Measurements from ENCODE around the gene RAB36. TPM values are rescaled to one million over a fixed set of nuclear protein-coding genes. Genes with fewer than 3 reads are reported as not detected.
A peak's percentile ranks its signal among the peaks of the same experiment; 100 is the strongest.

The RAB36 gene
- total RNA-seq, 1 experiment from 2014 or later, result 1.8 TPM

- no peak for ATAC-seq
- H3K4me1 Mint-ChIP-seq, result peaks cover 23% of the 10 kb centered on the region
- H3K36me3 Mint-ChIP-seq, result no peaks in the 10 kb centered on the region
- TF ChIP-seq ZNF532 (CRISPR knock-in tag; IDR thresholded peaks at IDR 0.05; ENCODE audit: borderline replicate concordance) (no peak), STAT6 (CRISPR knock-in tag; conservative IDR thresholded peaks at IDR 0.05; ENCODE audit: low read depth) (no peak), ESRRA (CRISPR knock-in tag; IDR thresholded peaks at IDR 0.05; ENCODE audit: borderline replicate concordance) (no peak), CREB1 (CRISPR knock-in tag; IDR thresholded peaks at IDR 0.05) (no peak), RORB (CRISPR knock-in tag; IDR thresholded peaks at IDR 0.05) (no peak), GTF2I (CRISPR knock-in tag; conservative IDR thresholded peaks at IDR 0.05) (no peak), HMGA2 (CRISPR knock-in tag; IDR thresholded peaks at IDR 0.05) (no peak), ATF3 (CRISPR knock-in tag; conservative IDR thresholded peaks at IDR 0.05) (no peak), NFATC4 (CRISPR knock-in tag; IDR thresholded peaks at IDR 0.05) (no peak), SMAD3 (CRISPR knock-in tag; IDR thresholded peaks at IDR 0.05; ENCODE audit: borderline replicate concordance) (no peak), ETV6 (CRISPR knock-in tag; IDR thresholded peaks at IDR 0.05) (no peak), E2F1 (CRISPR knock-in tag; IDR thresholded peaks at IDR 0.05) (no peak), MYBL2 (CRISPR knock-in tag; IDR thresholded peaks at IDR 0.05) (no peak), CREM (CRISPR knock-in tag; IDR thresholded peaks at IDR 0.05) (no peak), GRHL2 (CRISPR knock-in tag; IDR thresholded peaks at IDR 0.05; ENCODE audit: insufficient replicate concordance, severe bottlenecking) (no peak), ZNF232 (CRISPR knock-in tag; IDR thresholded peaks at IDR 0.05) (no peak), PRRX2 (CRISPR knock-in tag; IDR thresholded peaks at IDR 0.05) (no peak)
- TF ChIP-seq, protein P1, sequence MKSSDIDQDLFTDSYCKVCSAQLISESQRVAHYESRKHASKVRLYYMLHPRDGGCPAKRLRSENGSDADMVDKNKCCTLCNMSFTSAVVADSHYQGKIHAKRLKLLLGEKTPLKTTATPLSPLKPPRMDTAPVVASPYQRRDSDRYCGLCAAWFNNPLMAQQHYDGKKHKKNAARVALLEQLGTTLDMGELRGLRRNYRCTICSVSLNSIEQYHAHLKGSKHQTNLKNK (CRISPR knock-in tag; IDR thresholded peaks at IDR 0.05), result no peak
- TF ChIP-seq, protein P2, sequence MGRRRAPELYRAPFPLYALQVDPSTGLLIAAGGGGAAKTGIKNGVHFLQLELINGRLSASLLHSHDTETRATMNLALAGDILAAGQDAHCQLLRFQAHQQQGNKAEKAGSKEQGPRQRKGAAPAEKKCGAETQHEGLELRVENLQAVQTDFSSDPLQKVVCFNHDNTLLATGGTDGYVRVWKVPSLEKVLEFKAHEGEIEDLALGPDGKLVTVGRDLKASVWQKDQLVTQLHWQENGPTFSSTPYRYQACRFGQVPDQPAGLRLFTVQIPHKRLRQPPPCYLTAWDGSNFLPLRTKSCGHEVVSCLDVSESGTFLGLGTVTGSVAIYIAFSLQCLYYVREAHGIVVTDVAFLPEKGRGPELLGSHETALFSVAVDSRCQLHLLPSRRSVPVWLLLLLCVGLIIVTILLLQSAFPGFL (CRISPR knock-in tag; IDR thresholded peaks at IDR 0.05; ENCODE audit: borderline replicate concordance), result no peak
- TF ChIP-seq, protein P3, sequence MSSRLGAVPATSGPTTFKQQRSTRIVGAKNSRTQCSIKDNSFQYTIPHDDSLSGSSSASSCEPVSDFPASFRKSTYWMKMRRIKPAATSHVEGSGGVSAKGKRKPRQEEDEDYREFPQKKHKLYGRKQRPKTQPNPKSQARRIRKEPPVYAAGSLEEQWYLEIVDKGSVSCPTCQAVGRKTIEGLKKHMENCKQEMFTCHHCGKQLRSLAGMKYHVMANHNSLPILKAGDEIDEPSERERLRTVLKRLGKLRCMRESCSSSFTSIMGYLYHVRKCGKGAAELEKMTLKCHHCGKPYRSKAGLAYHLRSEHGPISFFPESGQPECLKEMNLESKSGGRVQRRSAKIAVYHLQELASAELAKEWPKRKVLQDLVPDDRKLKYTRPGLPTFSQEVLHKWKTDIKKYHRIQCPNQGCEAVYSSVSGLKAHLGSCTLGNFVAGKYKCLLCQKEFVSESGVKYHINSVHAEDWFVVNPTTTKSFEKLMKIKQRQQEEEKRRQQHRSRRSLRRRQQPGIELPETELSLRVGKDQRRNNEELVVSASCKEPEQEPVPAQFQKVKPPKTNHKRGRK (CRISPR knock-in tag; IDR thresholded peaks at IDR 0.05; ENCODE audit: borderline replicate concordance), result no peak
- peak overlapping the region; percentile 72; the same call in 1 of the 2 replicates for H3K27ac Mint-ChIP-seq
- no peak for DNase-seq (ENCODE audit: low spot score)
- no peaks in the 10 kb centered on the region for H3K9me3 Mint-ChIP-seq
- no peaks in the 10 kb centered on the region; the same call in 1 of the 2 replicates for H3K27me3 Mint-ChIP-seq (ENCODE audit: low read depth)
- H3K4me3 Mint-ChIP-seq, result no peak overlapping the region
- CTCF ChIA-PET, result interaction anchor here (0.5 to 5.7 kb wide), 42 partner anchors 10 to 407 kb away, joined by 3 to 72 read pairs (median 5); partner anchors contain the start of genes BCR, RAB36 and RSPH14
- POLR2A ChIA-PET, result interaction anchor here (1.2 to 1.4 kb wide), 2 partner anchors 124 to 133 kb away, joined by 3 to 6 read pairs; no protein-coding TSS in a partner anchor
Measured at GRCh38 chr22:23157560-23158515, 12.6 kb downstream of the RAB36 start.
